Small intestine (tissue), 7 donors: ENCODE results near the gene HELQ. TPM values are rescaled to one million over a fixed set of nuclear protein-coding genes. Genes with fewer than 3 reads are reported as not detected.
"Not testable (repeated sequence)": the region's sequence is repeated elsewhere in the genome, so short reads cannot be mapped to it uniquely, and the experiment has no call there.

ENCODE experiments used
- DNase-seq, 2 donors: peaks; one replicate each; pipeline versions ENCODE4 v3.0.0 to v3.0.0-alpha.2; 2013
- FAIRE-seq: peaks from 2 replicates; lab custom pipeline; 2012; peaks lifted over from hg19 to GRCh38; lab: Jason Lieb, UNC
- H3K27ac ChIP-seq, 3 donors: one replicate each; pipeline ENCODE4 v1.5.1; 2013; ENCODE audit warnings: low read length in 2 of 3, mild to moderate bottlenecking in 2 of 3, control low read depth in 1 of 3, inconsistent platforms in 1 of 3, low read depth in 1 of 3, moderate library complexity in 1 of 3
- H3K27me3 ChIP-seq, 3 donors: one replicate each; pipeline ENCODE4 v1.6.1; 2013; ENCODE audit warnings: low read length in 3 of 3, inconsistent platforms in 1 of 3; ENCODE audit not compliant: control insufficient read depth in 3 of 3, insufficient read depth in 3 of 3
- H3K36me3 ChIP-seq, 3 donors: one replicate each; pipeline ENCODE4 v1.6.1; 2013; ENCODE audit warnings: low read length in 3 of 3, inconsistent platforms in 1 of 3, low read depth in 1 of 3, mild to moderate bottlenecking in 1 of 3, moderate library complexity in 1 of 3; ENCODE audit not compliant: control insufficient read depth in 3 of 3, insufficient read depth in 2 of 3
- H3K4me1 ChIP-seq, 3 donors: one replicate each; pipeline ENCODE4 v1.6.1; 2013; ENCODE audit warnings: low read length in 2 of 3, inconsistent platforms in 1 of 3, low read depth in 1 of 3, mild to moderate bottlenecking in 1 of 3, moderate library complexity in 1 of 3; ENCODE audit not compliant: control insufficient read depth in 3 of 3, insufficient read depth in 2 of 3
- H3K4me3 ChIP-seq, 3 donors: one replicate each; pipeline ENCODE4 v1.5.1; 2013; ENCODE audit warnings: low read length in 3 of 3, control low read depth in 1 of 3, inconsistent platforms in 1 of 3, low read depth in 1 of 3, mild to moderate bottlenecking in 1 of 3, moderate library complexity in 1 of 3
- H3K9me3 ChIP-seq, 2 donors: one replicate each; pipeline ENCODE4 v1.6.1; 2013; ENCODE audit warnings: low read depth in 1 of 2, low read length in 1 of 2; ENCODE audit not compliant: control insufficient read depth in 2 of 2, insufficient read depth in 1 of 2
- WGBS, 3 donors: extraction: QIAGEN DNeasy Blood & Tissue Kit; methylation state at CpG; one replicate each; pipeline ENCODE4 v1.1.7; 2013; 5-methylcytosine and 5-hydroxymethylcytosine counted together
- polyA plus RNA-seq, 4 donors: library from polyadenylated mRNA; stranded (reverse) in 3 of 4; unstranded in 1 of 4; fragments of 200-250 nt in 3 of 4; fragments of 120-200 nt in 1 of 4; gene quantifications; one replicate each; pipeline versions ENCODE4 v1.2.1 to v1.2.3, GENCODE V29; 2013
- donor health status: healthy with polysubstance abuse.
- donor health status: control.
- donor health status: control.
- donor health status: Bipolar disorder and iron deficiency.
- donor health status: healthy.

HELQ gene
- polyA plus RNA-seq, 4 donors: 4.9 to 13.0 (median 6.6) TPM

GRCh38 chr4:83408908-83409307, 46.7 kb downstream of the HELQ start:
- H3K27me3 ChIP-seq: no peaks in the 10 kb centered on the region

GRCh38 chr4:83405844-83406816, 49.5 kb downstream of the HELQ start:
- H3K4me3 ChIP-seq: no peak overlapping the region
- no peaks in the 10 kb centered on the region for H3K9me3 ChIP-seq
- WGBS, 3 donors: 86 to 96% (median 93%) methylated on average over 5 of the region's 5 CpGs
- no peaks in the 10 kb centered on the region for H3K27me3 ChIP-seq
- H3K36me3 ChIP-seq: peaks cover 0 to 10% (median 0%) of the 10 kb centered on the region in 3 donors
- peaks cover 0 to 8% (median 0%) of the 10 kb centered on the region in 3 donors for H3K4me1 ChIP-seq
- peak; percentile 15 to 46 for DNase-seq
- no peak for FAIRE-seq
- H3K27ac ChIP-seq: no peak overlapping the region

More at GRCh38 chr4:83408908-83409307, 46.7 kb downstream of the HELQ start:
- Histone ChIP-seq H3K4me3 (no peak overlapping the region), H3K9me3 (no peaks in the 10 kb centered on the region), H3K36me3 (peaks cover 0 to 18% (median 3%) of the 10 kb centered on the region in 3 donors), H3K4me1 (peaks cover 0 to 8% (median 0%) of the 10 kb centered on the region in 3 donors), H3K27ac (no peak overlapping the region)
- no peak for DNase-seq
- no peak for FAIRE-seq
- WGBS, 3 donors: 95 to 100% (median 96%) methylated on average over 1 of the region's 1 CpG

GRCh38 chr4:83398158-83398557, 57.5 kb downstream of the HELQ start:
- FAIRE-seq, H3K36me3 ChIP-seq, DNase-seq, H3K9me3 ChIP-seq, H3K27me3 ChIP-seq, H3K27ac ChIP-seq, H3K4me1 ChIP-seq, H3K4me3 ChIP-seq: not testable (repeated sequence)
- WGBS, 3 donors: 86 to 95% (median 90%) methylated on average over 10 of the region's 10 CpGs

- peaks cover 0 to 6% of the 10 kb centered on the region in 2 donors for H3K9me3 ChIP-seq
- H3K4me1 ChIP-seq: no peaks in the 10 kb centered on the region
- no peak overlapping the region for H3K4me3 ChIP-seq
- no peak for FAIRE-seq
- no peaks in the 10 kb centered on the region for H3K27me3 ChIP-seq
- H3K36me3 ChIP-seq: no peaks in the 10 kb centered on the region
- 72 to 78% (median 76%) methylated on average over 4 of the region's 4 CpGs for WGBS, 3 donors
- DNase-seq: no peak
- no peak overlapping the region for H3K27ac ChIP-seq
These were observed 61.7 kb downstream of the HELQ start for GRCh38 chr4:83393908-83394307.

GRCh38 chr4:83392562-83392961, 63.1 kb downstream of the HELQ start:
- Histone ChIP-seq H3K9me3 (no peaks in the 10 kb centered on the region), H3K4me3 (no peak overlapping the region), H3K36me3 (no peaks in the 10 kb centered on the region), H3K27me3 (no peaks in the 10 kb centered on the region), H3K4me1 (no peaks in the 10 kb centered on the region), H3K27ac (no peak overlapping the region)
- DNase-seq (no peak), FAIRE-seq (no peak)
- 62 to 79% (median 78%) methylated on average over 2 of the region's 2 CpGs for WGBS, 3 donors

- 72 to 88% (median 85%) methylated on average over 6 of the region's 6 CpGs for WGBS, 3 donors
- Histone ChIP-seq H3K4me3 (no peak overlapping the region), H3K36me3 (no peaks in the 10 kb centered on the region), H3K27ac (no peak overlapping the region), H3K4me1 (no peaks in the 10 kb centered on the region), H3K27me3 (no peaks in the 10 kb centered on the region), H3K9me3 (no peaks in the 10 kb centered on the region)
- no peak for FAIRE-seq
- DNase-seq: no peak
These were observed 64.7 kb downstream of the HELQ start for GRCh38 chr4:83390944-83391343.

- H3K9me3 ChIP-seq: no peaks in the 10 kb centered on the region
- H3K4me3 ChIP-seq: no peak overlapping the region
- no peaks in the 10 kb centered on the region for H3K4me1 ChIP-seq
- no peaks in the 10 kb centered on the region for H3K27me3 ChIP-seq
- DNase-seq: no peak
- 75 to 88% (median 83%) methylated on average over 8 of the region's 8 CpGs for WGBS, 3 donors
- H3K36me3 ChIP-seq: no peaks in the 10 kb centered on the region
- no peak overlapping the region for H3K27ac ChIP-seq
- FAIRE-seq: no peak
These were observed 65.7 kb downstream of the HELQ start for GRCh38 chr4:83389756-83390505.

- DNase-seq (no peak), FAIRE-seq (no peak)
- Histone ChIP-seq H3K36me3 (no peaks in the 10 kb centered on the region), H3K9me3 (no peaks in the 10 kb centered on the region), H3K27ac (no peak overlapping the region), H3K27me3 (no peaks in the 10 kb centered on the region), H3K4me1 (no peaks in the 10 kb centered on the region), H3K4me3 (no peak overlapping the region)
- WGBS, 3 donors: 80 to 84% (median 82%) methylated on average over 8 of the region's 8 CpGs
These were observed 66.4 kb downstream of the HELQ start for GRCh38 chr4:83389037-83389720.
